ENCODE data around the gene SKAP1.

The SKAP1 gene

DNA sequence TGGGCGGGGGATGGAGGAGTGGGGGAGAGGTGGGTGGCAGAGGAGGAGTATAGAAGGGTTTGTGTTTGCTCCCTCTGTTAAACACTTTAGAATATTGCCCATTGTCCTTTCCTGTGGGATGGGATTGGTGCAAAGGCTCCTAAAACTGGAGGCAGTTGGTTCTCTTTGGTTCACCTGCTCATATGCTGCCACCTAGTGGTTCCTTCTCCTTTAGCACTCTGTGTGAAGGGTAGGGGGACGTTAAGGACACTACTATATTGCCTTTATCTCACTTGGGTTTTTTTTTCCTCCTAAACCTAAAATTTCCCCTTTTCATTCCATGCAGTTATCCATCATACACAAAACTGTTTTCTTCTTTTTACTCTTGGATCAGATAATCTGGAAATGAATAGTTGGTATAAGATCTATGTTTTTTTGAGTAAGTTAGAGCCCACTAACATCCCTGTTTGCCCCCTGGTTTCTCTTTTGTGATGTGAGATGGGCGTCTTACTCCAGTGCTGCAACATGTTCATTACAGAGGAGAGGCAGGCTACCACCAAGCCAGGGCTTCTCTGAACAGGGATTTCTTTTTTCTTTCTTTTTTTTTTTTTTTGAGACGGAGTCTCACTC is 298.7 kb downstream of the SKAP1 start:
- TF ChIP-seq BACH2 (CRISPR knock-in tag; IDR thresholded peaks at IDR 0.05; ENCODE audit: borderline replicate concordance) = no peak
- TF ChIP-seq ZC3H10 (CRISPR knock-in tag; IDR thresholded peaks at IDR 0.05) = no peak
- TF ChIP-seq CSDC2 (CRISPR knock-in tag; IDR thresholded peaks at IDR 0.05) = no peak
- TF ChIP-seq CREB5 (CRISPR knock-in tag; IDR thresholded peaks at IDR 0.05; ENCODE audit: low read depth) = no peak
- TF ChIP-seq TOX (CRISPR knock-in tag; IDR thresholded peaks at IDR 0.05; ENCODE audit: borderline replicate concordance) = no peak
- TF ChIP-seq SNAI2 (CRISPR knock-in tag; IDR thresholded peaks at IDR 0.05) = no peak
- TF ChIP-seq ZFP30 (CRISPR knock-in tag; IDR thresholded peaks at IDR 0.05) = no peak
- TF ChIP-seq, protein P1, sequence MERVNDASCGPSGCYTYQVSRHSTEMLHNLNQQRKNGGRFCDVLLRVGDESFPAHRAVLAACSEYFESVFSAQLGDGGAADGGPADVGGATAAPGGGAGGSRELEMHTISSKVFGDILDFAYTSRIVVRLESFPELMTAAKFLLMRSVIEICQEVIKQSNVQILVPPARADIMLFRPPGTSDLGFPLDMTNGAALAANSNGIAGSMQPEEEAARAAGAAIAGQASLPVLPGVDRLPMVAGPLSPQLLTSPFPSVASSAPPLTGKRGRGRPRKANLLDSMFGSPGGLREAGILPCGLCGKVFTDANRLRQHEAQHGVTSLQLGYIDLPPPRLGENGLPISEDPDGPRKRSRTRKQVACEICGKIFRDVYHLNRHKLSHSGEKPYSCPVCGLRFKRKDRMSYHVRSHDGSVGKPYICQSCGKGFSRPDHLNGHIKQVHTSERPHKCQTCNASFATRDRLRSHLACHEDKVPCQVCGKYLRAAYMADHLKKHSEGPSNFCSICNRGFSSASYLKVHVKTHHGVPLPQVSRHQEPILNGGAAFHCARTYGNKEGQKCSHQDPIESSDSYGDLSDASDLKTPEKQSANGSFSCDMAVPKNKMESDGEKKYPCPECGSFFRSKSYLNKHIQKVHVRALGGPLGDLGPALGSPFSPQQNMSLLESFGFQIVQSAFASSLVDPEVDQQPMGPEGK (CRISPR knock-in tag; IDR thresholded peaks at IDR 0.05; ENCODE audit: borderline replicate concordance) = no peak
- no peak for TF ChIP-seq ARNTL (CRISPR knock-in tag; IDR thresholded peaks at IDR 0.05; ENCODE audit: borderline replicate concordance, low read depth)
- TF ChIP-seq, protein P2, sequence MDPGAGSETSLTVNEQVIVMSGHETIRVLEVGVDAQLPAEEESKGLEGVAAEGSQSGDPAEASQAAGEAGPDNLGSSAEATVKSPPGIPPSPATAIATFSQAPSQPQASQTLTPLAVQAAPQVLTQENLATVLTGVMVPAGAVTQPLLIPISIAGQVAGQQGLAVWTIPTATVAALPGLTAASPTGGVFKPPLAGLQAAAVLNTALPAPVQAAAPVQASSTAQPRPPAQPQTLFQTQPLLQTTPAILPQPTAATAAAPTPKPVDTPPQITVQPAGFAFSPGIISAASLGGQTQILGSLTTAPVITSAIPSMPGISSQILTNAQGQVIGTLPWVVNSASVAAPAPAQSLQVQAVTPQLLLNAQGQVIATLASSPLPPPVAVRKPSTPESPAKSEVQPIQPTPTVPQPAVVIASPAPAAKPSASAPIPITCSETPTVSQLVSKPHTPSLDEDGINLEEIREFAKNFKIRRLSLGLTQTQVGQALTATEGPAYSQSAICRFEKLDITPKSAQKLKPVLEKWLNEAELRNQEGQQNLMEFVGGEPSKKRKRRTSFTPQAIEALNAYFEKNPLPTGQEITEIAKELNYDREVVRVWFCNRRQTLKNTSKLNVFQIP (CRISPR knock-in tag; IDR thresholded peaks at IDR 0.05; ENCODE audit: borderline replicate concordance, low read depth) = no peak
- no peak for TF ChIP-seq GLIS3 (CRISPR knock-in tag; IDR thresholded peaks at IDR 0.05)
- no peak for TF ChIP-seq ZNF565 (CRISPR knock-in tag; conservative IDR thresholded peaks at IDR 0.05; ENCODE audit: low read depth)
- TF ChIP-seq, protein P3, sequence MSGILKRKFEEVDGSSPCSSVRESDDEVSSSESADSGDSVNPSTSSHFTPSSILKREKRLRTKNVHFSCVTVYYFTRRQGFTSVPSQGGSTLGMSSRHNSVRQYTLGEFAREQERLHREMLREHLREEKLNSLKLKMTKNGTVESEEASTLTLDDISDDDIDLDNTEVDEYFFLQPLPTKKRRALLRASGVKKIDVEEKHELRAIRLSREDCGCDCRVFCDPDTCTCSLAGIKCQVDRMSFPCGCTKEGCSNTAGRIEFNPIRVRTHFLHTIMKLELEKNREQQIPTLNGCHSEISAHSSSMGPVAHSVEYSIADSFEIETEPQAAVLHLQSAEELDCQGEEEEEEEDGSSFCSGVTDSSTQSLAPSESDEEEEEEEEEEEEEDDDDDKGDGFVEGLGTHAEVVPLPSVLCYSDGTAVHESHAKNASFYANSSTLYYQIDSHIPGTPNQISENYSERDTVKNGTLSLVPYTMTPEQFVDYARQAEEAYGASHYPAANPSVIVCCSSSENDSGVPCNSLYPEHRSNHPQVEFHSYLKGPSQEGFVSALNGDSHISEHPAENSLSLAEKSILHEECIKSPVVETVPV (CRISPR knock-in tag; IDR thresholded peaks at IDR 0.05) = no peak
- TF ChIP-seq ZNF8 (CRISPR knock-in tag; IDR thresholded peaks at IDR 0.05) = no peak
- TF ChIP-seq RARB (CRISPR knock-in tag; IDR thresholded peaks at IDR 0.05) = no peak
- no peak for TF ChIP-seq PPARA (CRISPR knock-in tag; IDR thresholded peaks at IDR 0.05; ENCODE audit: borderline replicate concordance)
- TF ChIP-seq TCF4 (CRISPR knock-in tag; IDR thresholded peaks at IDR 0.05; ENCODE audit: borderline replicate concordance) = no peak
- peak; percentile 92 for ATAC-seq

DNA sequence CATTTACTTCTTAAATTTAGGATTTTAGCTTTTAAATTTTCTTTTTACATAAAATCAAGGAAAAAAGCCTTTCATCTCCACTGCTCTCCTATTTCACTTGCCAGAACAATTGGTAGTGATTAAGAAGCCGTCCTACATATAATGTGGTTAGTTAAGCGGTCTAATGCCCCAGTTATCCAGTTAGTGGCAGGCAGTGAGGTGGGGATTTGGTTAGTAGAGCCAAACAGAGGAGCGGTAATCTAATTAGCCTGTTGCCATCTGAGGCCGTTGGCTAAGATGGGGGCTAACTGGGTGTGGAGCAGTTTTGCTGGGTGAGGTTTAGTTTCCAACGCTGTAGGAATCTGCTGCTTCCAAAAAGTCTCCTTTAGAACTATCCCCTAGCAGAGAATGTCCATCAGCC is 300.0 kb downstream of the SKAP1 start:
- no peak; the same call in 2 of the 3 replicates for ATAC-seq
- no peak for TF ChIP-seq GLIS3 (CRISPR knock-in tag; IDR thresholded peaks at IDR 0.05)
- TF ChIP-seq ISL1 (CRISPR knock-in tag; IDR thresholded peaks at IDR 0.05) = peak; percentile 51; the same call in 1 of the 2 replicates
- TF ChIP-seq CSDC2 (CRISPR knock-in tag; IDR thresholded peaks at IDR 0.05) = 0 out of 2 replicates have a peak, but pooled peaks have one; percentile 58
- no peak for TF ChIP-seq TOX (CRISPR knock-in tag; IDR thresholded peaks at IDR 0.05; ENCODE audit: borderline replicate concordance)

DNA sequence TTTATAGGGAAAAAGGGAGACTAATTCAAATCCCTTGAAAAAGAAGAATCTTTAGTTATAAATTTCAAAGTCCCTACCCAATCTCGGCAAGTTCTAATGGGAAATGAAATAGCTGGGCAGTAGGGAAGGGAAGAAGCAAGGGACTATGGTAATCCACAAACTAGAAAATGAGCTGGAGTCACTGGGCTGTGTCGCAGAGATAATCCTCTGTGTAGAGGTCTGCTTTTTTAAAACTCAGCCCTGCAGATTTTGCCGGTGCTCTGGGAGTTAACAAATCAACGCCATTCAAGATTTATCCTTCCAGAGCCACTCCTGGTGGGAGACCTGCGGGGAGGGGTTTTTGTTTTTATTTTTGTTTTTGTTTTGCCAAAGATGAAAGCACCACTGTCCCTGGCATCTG is 301.6 kb downstream of the SKAP1 start:
- TF ChIP-seq RARB (CRISPR knock-in tag; IDR thresholded peaks at IDR 0.05) = no peak
- TF ChIP-seq ZNF70 (CRISPR knock-in tag; IDR thresholded peaks at IDR 0.05) = no peak
- TF ChIP-seq TOX (CRISPR knock-in tag; IDR thresholded peaks at IDR 0.05; ENCODE audit: borderline replicate concordance) = no peak
- TF ChIP-seq ZFP30 (CRISPR knock-in tag; IDR thresholded peaks at IDR 0.05) = no peak
- TF ChIP-seq ZNF8 (CRISPR knock-in tag; IDR thresholded peaks at IDR 0.05) = no peak
- ATAC-seq = no peak

- ATAC-seq = peak; percentile 46
- TF ChIP-seq GLIS3 (CRISPR knock-in tag; IDR thresholded peaks at IDR 0.05) = no peak
- no peak for TF ChIP-seq TOX (CRISPR knock-in tag; IDR thresholded peaks at IDR 0.05; ENCODE audit: borderline replicate concordance)
- no peak for TF ChIP-seq OSR1 (CRISPR knock-in tag; IDR thresholded peaks at IDR 0.05)
- no peak for TF ChIP-seq ZC3H10 (CRISPR knock-in tag; IDR thresholded peaks at IDR 0.05)
- TF ChIP-seq ZNF70 (CRISPR knock-in tag; IDR thresholded peaks at IDR 0.05) = no peak
- no peak for TF ChIP-seq CREB5 (CRISPR knock-in tag; IDR thresholded peaks at IDR 0.05; ENCODE audit: low read depth)
- TF ChIP-seq SNAI2 (CRISPR knock-in tag; IDR thresholded peaks at IDR 0.05) = no peak
- TF ChIP-seq TSHZ2 (CRISPR knock-in tag; IDR thresholded peaks at IDR 0.05) = no peak
These were observed 302.5 kb downstream of the SKAP1 start for GRCh38 chr17:48127371-48128051.

Data from SK-N-SH treated with all-trans-retinoic acid at 6 μM for 48 hours (cell line).